Neutrophil (primary cell): ENCODE data around the gene IFT57.

ENCODE experiments used
- H3K27ac ChIP-seq: fragments of 200-600 bp; sonication (generic); 2 replicates; pipeline ENCODE4 v1.5.1; 2016; ENCODE audit warnings: mild to moderate bottlenecking, moderate library complexity
- H3K27me3 ChIP-seq: fragments of 200-600 bp; sonication (generic); 2 replicates; pipeline ENCODE4 v1.6.0; 2016; ENCODE audit warnings: mild to moderate bottlenecking
- H3K36me3 ChIP-seq: fragments of 200-600 bp; sonication (generic); 2 replicates; pipeline ENCODE4 v1.5.1; 2017
- H3K4me1 ChIP-seq, 2 experiments: fragments of 200-600 bp in 1 of 2; sonication (generic) in 1 of 2; 1 replicate in 1 of 2; 2 replicates in 1 of 2; pipeline versions ENCODE4 v1.5.1 to v1.6.1; 2013 to 2016; ENCODE audit warnings: low read depth in 1 of 2, low read length in 1 of 2, mild to moderate bottlenecking in 1 of 2, moderate library complexity in 1 of 2; ENCODE audit not compliant: control insufficient read depth in 1 of 2, insufficient read depth in 1 of 2
- H3K4me3 ChIP-seq, 2 experiments: fragments of 200-600 bp in 1 of 2; sonication (generic) in 1 of 2; 1 replicate in 1 of 2; 2 replicates in 1 of 2; pipeline ENCODE4 v1.5.1; 2013 to 2016; ENCODE audit warnings: low read depth in 1 of 2, low read length in 1 of 2, mild to moderate bottlenecking in 1 of 2, moderate library complexity in 1 of 2
- H3K9me3 ChIP-seq: fragments of 200-600 bp; sonication (generic); 2 replicates; pipeline ENCODE4 v1.5.1; 2016
- CTCF ChIP-seq: fragments of 200-600 bp; sonication (generic); IDR thresholded peaks from 2 replicates; pipeline ENCODE4 v1.5.1; 2016; ENCODE audit warnings: antibody characterized with exemption

Gene IFT57

GRCh38 chr3:108136561-108137459 is 85.4 kb downstream of the IFT57 start:
- no peak for TF ChIP-seq CTCF
- H3K27ac ChIP-seq, result no peak overlapping the region
- H3K27me3 ChIP-seq, result no peaks in the 10 kb centered on the region
- no peaks in the 10 kb centered on the region for H3K9me3 ChIP-seq
- peaks cover 18 to 20% of the 10 kb centered on the region in 2 experiments for H3K4me1 ChIP-seq
- no peaks in the 10 kb centered on the region for H3K36me3 ChIP-seq
- no peak overlapping the region for H3K4me3 ChIP-seq

- H3K36me3 ChIP-seq, result no peaks in the 10 kb centered on the region
- H3K4me3 ChIP-seq, result no peak overlapping the region
- peak overlapping the region; percentile 3 for H3K27ac ChIP-seq
- peaks cover 24 to 26% of the 10 kb centered on the region in 2 experiments for H3K4me1 ChIP-seq
- no peaks in the 10 kb centered on the region for H3K9me3 ChIP-seq
- H3K27me3 ChIP-seq, result no peaks in the 10 kb centered on the region
- no peak for TF ChIP-seq CTCF
Observed at GRCh38 chr3:108134555-108134880, 87.7 kb downstream of the IFT57 start.

GRCh38 chr3:108133858-108134554 is 88.2 kb downstream of the IFT57 start:
- TF ChIP-seq CTCF, result no peak
- no peaks in the 10 kb centered on the region for H3K27me3 ChIP-seq
- H3K27ac ChIP-seq, result peak overlapping the region; percentile 80
- no peak overlapping the region for H3K4me3 ChIP-seq
- peaks cover 24 to 26% of the 10 kb centered on the region in 2 experiments for H3K4me1 ChIP-seq
- H3K36me3 ChIP-seq, result no peaks in the 10 kb centered on the region
- no peaks in the 10 kb centered on the region for H3K9me3 ChIP-seq

DNA sequence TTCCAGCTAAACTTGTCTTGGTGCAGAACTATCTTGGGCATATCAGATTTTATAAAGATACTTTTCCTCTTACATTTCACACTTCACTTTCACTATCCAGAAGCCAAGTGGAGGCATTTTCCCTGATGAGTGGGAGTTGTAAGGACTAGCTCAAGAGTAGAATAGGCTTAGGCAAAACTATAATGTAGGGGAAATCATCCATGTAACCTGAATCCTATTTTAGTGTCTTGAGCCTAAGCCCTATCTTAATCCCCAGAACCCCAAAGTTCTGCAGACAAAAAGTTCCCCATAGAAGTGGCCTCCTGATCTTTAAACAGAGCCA is 89.2 kb downstream of the IFT57 start:
- Histone ChIP-seq H3K9me3 (no peaks in the 10 kb centered on the region), H3K36me3 (no peaks in the 10 kb centered on the region), H3K27ac (peak overlapping the region; percentile 80), H3K4me3 (peak overlapping the region; percentile 57 to 60), H3K27me3 (no peaks in the 10 kb centered on the region), H3K4me1 (peaks cover 29 to 34% of the 10 kb centered on the region in 2 experiments)
- no peak for TF ChIP-seq CTCF

DNA sequence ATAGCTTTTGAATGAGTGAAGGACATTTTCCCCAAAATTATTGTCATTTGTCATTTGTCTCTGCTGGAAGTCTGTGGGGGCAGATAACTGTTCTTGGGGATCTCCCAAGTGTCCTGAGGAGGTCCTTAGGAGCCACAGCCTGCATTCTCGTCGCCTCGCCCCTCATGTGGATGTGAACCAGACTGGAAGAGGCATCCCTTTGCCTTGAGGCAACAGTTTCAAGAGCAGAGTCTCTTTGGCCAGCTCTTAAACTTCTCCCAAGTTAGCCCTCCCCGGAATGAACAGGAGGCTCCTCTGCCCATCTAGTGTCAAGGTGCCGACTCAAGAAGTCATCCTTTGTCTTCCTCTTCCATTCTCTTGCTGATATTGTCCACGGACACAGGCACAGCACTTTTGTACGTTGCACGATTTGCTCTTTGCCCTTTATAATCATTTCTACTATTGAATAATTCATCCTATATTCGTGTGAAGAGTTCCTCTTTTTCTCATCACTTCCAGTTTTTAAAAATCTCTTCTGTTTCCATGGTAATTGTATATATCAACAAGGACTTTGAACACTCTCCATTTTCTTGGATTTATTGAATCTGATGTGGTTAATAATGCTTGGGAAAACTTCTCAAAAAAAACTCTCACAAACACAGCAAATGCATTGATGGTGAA is 90.6 kb downstream of the IFT57 start:
- no peak for TF ChIP-seq CTCF
- Histone ChIP-seq H3K27ac (peak overlapping the region; percentile 80), H3K9me3 (no peaks in the 10 kb centered on the region), H3K4me3 (peak overlapping the region; percentile 57 to 60), H3K36me3 (no peaks in the 10 kb centered on the region), H3K27me3 (no peaks in the 10 kb centered on the region), H3K4me1 (peaks cover 43 to 47% of the 10 kb centered on the region in 2 experiments)
